GM18526 (cell line): ENCODE results near the gene DCP2.

Experiments
- POLR2A ChIP-seq: IDR thresholded peaks from 3 replicates; pipeline ENCODE4 v1.6.1; 2011; ENCODE audit not compliant: insufficient read length; ENCODE audit errors: extremely low read depth

Gene DCP2

DNA sequence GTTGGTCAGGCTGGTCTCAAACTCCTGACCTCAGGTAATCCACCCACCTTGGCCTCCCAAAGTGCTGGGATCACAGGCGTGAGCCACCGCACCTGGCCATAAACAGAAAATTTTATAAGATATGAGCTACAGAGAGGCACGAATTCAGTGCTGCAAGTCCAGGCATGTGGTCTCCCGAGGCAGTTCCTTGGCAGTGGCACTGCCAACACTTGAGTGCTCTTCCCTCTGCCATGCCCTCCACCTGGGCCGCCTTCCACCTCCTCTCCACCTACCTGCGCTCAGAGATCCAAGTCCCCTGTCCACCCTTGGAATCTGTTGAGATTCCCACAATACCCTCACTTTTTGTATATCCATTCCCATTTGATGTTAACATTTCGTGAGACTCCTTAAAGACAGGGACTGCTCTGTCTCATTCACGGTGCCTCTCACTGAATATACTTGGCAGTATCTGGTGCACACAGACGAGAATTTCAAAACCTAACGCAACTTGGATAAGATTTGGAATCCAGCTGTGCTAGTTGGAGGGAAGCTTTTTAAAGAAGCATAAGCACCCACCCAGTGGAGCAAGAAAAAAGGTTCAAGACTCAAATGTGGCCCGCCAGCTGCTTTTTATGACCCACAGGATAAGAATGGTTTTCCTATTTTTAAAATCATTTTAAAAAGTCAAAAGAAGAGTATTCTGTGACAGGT is 68.3 kb downstream of the DCP2 start:
- TF ChIP-seq POLR2A = no peak

DNA sequence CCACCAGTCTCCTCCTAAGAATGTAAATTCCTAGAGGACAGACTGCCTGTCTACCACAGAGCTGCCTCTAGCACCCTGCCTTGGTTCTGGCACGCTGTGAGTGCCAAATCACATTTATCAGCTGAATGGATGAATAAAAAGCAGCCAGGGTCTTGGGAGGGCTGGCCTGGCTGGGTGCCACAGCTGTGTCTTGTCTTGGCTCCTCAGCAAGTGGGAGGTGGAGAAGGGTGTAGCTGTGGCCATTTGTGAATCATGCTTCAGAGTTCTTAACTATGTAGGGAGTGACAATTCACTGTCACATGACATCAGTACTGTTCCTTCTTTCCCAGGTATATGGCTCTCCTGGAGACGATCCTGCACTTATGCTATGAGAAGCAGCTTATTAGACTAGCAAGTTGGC is 70.6 kb downstream of the DCP2 start:
- no peak for TF ChIP-seq POLR2A

DNA sequence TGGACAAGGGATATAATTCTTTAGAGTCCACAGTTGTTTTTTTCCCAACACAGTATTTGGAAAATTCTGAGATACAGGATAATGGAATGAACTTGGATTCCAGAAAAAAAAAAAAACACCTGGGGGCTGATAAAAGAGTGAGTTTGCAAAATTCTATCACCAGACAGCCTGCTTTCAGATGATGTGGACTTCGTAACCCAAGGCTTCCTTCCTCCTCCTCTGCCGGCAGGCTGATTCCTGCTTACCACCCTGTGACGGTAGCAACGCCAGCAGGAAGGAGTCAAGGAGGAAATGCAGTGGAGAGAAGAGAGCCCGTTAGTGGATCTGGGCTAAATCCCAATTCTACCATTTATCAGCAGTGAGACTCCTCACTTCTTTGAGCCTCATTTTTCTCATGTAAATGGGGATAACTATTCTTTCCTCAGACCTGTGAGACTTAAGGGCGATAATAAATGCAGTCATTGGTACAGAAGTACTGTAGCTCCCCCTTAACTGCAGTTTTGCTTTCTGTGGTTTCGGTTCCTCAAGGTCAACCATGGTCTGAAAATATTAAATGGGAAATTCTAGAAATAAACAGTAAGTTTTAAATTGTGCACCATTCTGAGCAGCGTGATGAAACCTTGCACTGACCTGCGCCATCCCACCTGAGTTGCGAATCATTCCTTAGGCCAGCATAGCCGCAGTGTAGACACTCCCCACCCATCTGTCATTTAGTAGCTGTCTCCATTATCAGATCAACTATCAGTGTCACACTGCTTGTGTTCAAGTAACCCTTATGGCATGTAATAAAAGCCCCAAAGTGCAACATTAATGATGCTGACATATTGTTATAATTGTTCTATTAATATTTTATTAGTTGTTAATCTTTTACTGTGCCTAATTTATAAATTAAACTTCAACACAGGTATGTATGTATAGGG is 71.4 kb downstream of the DCP2 start:
- no peak for TF ChIP-seq POLR2A

DNA sequence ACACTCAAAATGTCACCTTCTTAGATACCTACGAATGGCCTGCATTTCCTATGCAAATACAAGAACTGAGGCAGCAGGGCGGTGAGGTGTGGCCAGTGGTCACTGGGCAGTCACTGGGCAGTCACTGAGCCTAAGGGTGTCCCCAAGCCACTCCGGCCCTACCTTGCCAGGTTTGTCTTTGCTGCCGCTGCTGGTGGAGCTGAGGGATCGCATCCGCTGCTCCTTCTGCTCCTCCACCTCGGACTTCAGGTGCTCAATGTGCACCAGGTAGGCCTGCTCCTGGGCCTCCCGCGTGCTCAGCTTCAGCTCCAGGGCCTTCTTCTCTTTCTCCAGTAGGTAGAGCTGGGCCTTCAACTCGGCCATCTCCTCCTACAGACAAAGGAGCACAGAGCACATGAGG is 72.3 kb downstream of the DCP2 start:
- TF ChIP-seq POLR2A = no peak

DNA sequence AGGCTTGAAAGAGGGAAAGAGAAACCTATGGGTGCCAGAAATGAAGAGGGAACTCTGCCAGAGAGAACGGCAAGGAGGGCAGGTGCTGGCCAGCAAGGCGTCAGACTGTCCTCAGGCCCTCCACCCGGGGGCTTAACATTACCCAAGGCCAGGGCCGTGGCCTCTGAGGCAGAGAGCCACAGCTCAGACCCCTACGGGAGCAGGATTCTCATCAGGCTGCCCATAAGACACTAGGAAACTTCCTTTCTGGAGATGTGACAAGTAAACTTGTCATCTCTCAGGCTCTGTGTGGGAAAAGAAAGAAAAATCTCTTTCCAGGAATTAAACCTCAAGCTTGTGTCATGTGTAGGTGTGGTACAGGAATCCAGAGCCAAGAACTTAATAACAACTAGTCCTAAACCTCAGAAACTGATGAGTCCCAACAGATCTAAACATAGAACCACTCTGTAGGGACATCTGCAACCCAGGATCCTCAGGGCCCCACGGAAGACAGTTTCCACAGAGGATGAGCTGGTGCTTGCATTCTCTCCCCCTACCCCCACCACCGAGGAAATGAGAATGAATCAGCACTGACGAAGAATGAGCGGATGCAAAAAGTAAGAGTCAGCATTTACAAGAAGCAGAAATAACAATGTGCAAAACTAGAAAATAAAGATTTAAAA is 74.3 kb downstream of the DCP2 start:
- no peak for TF ChIP-seq POLR2A

DNA sequence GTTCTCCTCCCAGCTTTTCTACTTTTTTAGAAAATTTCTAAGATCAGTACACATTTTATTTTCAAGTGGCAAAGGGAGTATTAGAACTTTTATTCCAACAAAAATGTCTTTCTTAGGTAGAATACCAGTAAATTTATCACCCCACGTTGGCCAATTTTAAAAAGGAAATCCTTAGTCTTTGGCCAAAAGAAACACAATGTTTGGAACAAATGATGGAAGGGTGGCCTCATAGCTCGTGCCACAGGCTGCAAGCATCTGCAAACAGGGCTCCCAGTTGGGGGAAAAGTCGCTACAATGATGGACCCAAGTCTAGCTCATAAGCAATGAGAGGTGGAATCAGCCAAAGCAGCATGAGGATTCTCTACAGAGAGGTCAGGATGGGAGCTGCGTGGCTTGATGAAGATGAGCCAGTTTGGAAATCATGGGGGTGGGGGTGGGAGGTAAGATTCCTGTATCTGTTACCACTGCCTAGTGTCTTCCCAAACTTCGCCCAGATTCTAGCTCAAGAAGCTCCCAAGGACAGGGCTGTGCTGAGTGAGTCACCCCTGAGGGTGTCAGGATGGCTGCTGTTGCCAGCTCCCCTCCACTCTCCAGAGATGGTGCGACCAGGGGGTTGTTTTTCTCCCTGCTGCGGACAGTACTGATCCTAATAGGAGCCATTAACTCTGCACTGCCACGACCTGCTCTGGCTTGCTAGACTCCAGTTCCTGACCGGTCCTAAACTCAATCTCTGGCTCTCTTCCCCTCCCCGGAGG is 75.6 kb downstream of the DCP2 start:
- no peak for TF ChIP-seq POLR2A

DNA sequence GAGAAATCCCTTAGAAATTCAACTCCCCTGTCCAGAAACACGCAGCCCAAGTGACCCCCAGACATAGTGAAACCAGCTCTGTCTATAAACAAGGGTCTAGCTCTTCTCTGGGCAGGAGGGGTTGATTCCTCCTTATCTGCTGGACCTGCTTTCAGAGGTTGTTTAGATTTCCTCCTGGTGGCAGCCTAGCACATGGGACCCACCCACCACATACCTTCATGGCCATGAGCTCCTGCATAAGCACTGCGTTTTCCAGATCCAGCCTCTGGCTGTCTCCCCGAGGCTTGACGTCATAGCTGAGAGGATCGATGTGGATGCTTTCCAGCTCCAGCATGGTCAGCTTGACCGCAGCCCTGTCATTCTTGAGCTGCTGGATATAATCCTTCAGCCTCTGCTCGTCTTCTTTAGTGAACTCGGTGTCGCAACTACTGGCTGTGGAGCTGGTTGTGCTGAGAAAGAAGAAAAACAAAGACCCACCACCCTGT is 77.0 kb downstream of the DCP2 start:
- no peak for TF ChIP-seq POLR2A

DNA sequence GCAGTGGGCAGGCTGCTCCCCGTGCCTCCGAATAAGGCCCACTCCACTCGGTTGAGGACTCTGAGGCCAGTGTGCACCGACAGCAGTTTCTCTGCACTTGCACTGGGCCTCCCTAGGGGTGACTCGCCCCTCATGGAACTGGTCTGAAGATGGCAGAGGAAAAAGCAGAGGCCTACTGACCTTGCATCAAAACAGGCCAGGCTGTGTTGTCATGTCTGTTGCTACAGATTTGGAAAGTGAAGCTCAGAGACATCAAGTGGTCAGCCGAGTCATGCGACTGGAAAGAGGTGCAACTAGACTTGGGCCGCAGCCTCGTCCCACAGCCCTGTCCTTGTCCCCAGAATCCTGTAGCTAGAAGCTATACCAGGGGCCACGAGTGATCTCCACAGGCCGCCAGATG is 78.3 kb downstream of the DCP2 start:
- no peak for TF ChIP-seq POLR2A

DNA sequence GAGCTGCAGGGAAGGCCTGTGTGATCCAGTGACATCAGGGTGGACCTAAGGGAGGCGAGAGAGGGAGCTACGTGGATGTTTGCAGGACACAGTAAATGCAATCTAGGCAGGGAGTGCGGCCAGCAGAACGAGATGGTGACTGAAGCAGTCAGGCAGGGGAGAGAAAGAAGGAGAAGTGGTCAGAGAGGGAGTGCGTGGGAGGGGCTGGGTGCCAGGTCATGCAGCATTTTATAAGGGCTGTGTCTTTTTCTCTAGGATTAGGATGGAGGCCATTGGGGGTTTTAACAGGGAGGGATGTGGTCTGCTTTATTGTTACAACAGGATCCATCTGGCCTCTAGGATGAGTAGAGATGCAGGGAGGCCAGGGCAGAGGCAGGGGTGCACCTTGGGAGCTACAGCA is 80.4 kb downstream of the DCP2 start:
- TF ChIP-seq POLR2A = no peak

DNA sequence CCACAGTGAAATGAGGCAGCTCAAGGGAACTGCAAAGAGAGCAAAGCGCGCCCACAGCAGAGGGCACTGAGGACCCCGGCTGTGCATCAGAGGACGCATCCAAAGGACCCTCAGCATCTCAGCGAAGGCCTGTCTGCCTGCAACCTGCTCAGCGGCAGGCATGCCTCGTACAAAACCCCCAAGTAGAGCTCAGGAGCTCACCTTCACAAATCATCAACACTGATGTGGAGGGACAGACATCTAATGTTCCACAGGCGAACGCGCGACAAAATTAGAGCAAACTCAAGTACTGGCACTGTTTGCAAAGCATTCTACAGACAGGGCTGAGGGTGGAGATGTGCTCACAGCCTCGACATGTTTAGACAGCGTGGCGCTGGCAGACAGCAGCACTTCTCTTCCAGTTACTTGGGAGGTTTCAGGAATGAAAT is 81.0 kb downstream of the DCP2 start:
- no peak for TF ChIP-seq POLR2A

DNA sequence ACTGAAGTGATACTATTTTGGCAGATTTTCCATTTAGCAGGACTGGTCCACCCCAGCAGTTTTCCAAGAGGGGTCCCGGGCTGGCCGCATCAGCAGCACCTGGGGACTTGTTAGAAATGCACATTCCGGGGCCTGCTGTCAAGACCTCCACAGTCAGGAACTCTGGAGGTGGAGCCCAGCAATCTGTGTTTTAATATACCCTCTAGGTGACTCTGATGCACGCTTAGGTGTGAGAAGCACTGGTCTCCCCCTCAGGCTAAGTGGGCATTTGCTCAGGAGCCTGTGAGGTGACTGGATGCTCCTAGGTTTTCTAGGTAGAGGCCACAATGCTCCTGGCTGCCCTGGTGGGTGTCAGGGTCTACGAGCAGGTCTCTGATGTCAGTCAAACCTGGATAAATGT is 81.7 kb downstream of the DCP2 start:
- TF ChIP-seq POLR2A = no peak

DNA sequence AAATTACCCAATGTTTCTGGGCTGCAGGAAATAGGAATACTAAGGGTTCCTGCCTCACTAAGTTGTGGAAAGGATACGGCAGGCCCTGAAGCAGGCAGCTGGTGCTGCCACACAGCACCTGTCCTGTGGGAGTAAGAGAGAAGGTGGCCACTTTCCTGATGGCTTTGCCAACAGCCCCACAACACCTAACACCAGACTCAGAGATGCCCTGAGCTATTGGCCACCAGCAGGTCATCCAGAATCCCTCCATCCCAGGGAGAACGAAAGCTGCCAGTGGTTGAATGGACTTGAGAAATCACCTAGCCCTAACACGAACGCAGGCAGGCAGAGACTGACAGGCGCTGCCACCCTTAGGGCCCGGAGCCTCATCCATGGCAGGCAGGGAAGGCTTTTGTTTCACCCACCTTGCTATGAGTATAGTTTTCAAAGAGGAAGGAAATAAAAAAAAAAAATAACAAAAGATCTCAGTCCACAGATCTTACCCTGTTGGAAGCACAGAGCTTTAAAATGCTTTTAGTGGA is 82.2 kb downstream of the DCP2 start:
- TF ChIP-seq POLR2A = no peak

DNA sequence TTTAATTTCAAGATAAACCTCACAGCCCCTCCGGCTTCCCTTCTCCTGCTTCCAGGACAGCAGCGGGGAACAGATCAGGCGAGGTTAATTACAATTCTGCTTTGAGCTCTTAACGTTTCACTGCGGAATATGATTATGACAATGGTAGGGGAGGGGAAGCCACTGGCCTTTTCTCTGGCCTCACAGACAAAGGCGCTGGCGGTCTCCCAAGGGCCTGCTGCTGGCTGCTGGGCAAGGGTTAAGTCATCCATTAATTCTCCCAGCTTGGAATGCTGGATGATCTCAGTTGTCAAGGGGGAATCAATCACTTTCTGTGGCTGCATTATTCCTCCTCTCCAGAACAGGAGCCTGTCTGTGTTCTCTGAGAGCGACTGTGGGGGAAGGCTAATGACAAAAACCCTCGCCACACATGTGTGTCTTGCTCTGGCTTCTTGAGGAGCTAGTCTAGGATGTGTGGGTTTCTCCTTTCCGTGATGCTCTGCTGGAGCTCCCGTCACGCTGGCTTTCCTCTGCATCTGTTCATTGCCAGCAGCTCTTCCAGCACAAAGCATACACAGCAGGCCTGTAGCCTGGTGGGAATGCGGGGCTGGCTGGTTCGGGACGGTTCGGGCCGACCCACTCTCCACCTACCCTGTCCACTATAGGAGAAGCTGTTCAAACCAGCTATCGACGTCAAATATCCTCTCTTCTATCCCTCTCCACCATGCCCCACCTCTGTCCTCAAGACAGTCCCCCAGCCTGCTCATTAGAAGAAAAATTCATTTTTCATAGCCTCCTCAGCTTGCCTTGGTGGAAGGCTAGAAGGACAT is 82.8 kb downstream of the DCP2 start:
- TF ChIP-seq POLR2A = no peak

DNA sequence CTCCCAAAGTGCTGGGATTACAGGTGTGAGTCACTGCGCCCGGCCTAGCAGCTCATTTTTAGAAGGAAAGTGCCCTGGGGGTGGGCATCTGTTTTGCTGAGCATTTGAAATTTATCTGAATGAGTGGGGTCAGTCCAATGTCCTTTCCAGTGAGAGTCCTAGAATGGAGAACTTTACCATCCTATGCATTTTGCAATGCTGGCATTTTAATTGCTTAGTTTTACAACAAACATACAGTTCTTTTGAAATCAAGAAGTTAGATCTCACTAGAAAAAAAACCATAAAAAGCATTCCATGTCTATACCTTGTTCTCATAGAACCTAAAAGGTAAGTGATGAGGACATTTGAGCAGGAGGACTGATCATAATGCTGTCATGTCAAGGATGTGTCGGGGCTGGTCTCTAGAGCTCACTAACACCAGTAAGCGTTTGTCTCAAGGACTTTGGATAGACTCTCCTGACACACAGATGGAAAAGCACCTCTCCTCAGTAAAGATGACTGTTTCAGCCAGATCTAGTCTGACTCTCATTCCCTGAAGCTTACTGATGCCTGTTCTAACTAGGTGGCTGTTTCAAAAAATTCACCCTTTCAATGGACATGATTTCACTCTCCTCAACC is 83.9 kb downstream of the DCP2 start:
- TF ChIP-seq POLR2A = no peak
